ENCODE data around the gene COX15.
"Not testable (repeated sequence)": the region's sequence is repeated elsewhere in the genome, so short reads cannot be mapped to it uniquely, and the experiment has no call there.

COX15 gene

DNA sequence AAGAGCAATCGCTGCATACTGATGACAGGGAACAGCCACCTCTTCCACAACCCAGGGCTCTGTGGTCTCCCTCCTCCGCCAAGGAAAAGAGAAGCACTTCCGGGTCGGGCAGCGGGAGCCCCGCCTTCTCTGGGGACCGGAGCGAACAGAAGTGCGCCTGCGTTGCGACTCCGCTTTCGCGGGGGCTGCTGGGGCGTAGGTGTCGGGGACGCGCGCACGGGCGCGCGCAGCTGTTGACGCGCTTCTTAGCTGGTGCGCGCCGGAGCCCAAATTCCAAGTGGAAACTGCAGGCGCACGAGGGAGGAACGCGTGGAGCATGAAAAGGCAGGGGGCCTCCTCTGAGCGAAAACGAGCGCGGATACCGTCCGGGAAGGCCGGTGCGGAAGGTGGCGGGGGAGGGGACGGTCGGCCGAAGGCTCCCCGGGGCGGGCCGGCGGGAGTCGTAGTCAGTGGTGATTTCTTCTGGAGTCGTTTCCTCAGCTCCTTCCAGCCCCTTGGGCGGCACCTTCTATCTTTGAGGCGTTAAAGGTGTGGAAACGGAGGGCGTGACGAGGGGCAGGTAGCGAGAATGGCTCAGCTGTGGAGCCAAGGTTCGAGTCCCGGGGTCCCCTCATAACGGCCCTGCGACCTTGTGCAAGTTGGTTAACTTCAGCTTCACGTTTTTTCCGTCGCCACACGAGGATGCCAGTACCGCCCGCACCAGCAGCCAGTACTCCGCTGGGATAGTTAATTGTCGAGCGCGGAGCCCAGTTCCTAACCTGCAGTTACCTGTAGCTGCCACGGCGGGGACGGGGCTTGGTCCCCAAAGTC is at the start of gene COX15, which contains the start of gene CUTC:
COX15 (minus strand) TSS at position 95 of the 810 bp plus-strand sequence; CDS start at position 17, 78 bp downstream.
CUTC (plus strand) TSS at position 202 of the 810 bp plus-strand sequence; CDS start at position 317, 115 bp downstream.
- DNase-seq (ENCODE audit: low read depth in 2 of 2), result peak; percentile 88 to 90

DNA sequence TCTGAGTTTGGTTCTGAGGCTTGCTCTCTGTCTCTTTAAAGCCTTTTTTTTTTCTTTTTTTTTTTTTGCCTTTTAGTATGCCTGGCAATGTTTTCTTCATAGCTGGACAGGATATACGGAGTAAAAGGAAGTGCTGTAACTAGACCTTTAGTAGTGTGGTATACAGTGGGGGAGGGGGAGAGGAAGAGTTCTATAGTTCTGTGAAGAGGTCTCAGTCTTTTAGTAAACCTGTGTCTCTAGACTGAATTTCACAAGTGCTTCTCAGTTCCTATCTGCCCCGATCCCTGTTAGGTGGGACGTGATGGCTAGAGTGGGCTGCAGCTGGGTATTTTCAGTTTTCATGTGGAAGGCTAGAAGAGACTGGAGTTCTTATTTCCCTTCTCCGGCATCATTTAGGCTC is 47.4 kb upstream of the COX15 start:
- no peak for DNase-seq (ENCODE audit: low read depth in 2 of 2)

DNA sequence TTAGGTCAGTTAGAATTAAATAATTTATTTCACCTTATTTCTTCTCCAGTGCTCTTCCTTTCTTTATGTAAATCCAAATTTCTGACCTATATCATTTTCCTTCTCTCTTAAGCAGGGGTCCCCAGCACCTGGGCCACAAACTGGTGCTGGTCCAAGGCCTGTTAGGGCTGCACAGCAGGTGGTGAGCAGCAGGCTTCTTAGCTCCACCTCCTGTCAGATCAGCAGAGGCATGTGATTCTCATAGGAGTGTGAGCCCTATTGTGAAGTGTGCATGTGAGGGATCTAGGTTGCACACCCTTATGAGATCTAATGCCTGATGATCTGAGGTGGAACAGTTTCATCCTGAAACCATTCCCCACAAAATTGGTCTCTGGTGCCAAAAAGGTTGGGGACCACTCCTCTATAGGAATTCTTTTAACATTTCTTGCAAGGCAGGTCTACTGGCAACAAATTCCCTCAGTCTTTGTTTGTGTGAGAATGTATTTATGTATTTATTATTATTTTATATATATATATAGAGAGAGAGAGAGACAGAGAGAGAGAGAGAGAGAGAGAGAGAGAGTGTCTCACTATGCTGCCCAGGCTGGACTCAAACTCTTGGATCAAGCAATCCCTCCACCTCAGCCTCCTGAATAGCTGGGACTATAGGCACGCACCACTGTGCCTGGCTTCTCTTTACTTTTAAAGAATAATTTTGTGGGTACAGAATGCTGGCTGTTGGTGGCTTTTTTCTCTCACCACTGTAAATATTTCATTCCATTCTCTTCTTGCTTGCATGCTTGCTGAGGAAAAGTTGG is 46.2 kb upstream of the COX15 start:
- no peak for DNase-seq (ENCODE audit: low read depth in 2 of 2)

DNA sequence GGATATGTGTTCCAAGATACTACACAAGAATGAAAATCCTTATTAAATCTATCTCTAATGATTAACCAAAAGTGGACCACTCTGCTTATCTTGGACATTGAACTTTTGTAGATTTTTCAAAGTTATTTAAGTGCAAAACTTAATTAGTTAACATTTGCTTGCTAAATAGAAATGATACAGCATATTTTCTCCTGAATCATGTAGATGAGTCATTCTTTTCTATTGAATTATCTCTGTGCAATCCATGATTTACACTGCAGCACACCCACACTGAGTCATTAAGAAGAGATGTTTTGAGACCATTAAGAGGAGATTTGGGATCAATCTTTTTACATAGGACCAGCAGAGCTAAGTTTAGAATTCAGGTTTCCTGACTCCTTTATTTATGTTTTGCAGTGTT is 43.9 kb upstream of the COX15 start:
- no peak for DNase-seq (ENCODE audit: low read depth in 2 of 2)

DNA sequence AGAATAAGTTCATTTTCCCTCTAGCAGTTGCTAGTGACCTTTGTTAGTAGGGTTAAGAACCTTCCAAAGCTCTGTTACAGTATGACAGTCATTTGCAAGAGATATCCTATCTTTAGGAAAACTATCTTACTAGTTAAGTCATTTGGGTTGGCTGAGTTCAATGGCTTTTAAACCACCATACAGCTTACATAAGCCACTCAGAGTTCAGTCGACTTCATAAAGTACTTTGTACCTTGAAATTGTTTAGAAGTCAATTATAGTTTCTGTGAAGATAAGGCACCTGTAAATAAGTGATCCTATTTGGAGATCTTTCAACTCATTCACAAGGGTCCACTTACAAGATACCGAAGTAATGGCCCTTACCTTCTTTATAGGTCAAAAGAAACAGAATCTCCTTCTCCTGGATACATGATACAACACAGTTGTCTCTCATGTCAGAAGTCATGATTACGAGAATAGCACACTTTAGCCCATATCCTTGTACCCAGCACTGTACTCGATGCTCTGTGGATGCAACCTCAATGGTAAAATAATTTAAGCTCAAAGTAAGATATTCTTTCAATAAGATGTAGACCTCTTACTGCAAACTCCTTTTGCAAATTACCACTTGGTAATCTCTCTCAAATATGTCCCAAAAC is 38.6 kb upstream of the COX15 start:
- no peak for DNase-seq (ENCODE audit: low read depth in 2 of 2)

DNA sequence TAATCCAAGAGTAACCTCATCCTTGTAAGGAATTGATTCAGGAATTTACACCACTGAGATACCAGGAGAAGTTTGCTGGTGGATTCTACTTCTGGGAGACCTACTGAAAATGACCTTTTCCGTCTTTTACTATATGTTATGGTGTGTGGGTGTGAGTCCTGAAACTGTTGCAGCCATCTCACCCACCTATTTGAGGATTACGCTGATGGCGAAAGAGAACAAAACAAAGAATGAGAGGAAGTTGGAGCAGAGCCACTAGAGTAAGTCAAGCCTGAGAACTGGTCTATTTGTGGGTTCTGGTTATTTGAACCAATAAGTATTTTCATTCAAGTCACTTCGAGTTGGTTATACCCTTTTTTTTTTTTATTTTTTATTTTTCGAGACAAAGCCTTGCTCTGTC is 37.8 kb upstream of the COX15 start:
- no peak for DNase-seq (ENCODE audit: low read depth in 2 of 2)

DNA sequence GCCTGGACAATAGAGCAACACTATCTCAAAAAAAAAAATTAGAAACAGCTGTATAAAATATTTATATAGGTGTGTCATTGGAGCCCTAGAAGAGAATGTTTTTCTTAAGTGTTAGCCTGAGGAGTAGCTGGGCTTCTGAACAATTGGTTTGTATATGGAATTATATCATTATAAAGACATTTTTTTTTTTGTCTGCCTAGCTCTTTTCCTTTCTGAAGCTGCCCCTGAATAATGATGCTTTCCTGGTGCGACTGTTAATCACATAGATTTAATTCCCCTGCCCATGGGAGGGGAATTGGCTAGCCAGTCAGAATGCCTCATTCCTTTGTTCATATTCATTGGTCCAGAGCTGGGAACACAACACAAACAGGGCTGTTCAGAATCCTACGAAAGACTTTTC is 36.6 kb upstream of the COX15 start:
- no peak for DNase-seq (ENCODE audit: low read depth in 2 of 2)

DNA sequence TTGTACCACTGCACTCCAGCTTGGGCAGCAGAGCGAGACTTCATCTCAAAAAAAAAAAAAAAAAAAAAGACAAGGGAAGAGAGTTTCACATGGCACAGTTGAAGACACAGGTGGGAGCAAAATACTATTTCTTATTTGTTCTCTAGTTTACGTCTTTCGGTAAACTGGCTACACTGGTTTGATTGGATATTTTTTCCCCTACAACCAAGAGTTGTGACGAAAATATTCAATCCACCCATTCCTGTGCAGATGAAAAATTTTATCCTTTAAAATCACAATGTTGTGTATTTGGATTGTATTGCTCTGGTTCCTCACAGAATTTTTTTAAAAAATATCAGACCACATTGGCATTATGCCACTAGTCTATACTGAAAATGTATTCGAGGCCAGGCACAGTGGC is 36.0 kb upstream of the COX15 start:
- DNase-seq (ENCODE audit: low read depth in 2 of 2), result no peak

DNA sequence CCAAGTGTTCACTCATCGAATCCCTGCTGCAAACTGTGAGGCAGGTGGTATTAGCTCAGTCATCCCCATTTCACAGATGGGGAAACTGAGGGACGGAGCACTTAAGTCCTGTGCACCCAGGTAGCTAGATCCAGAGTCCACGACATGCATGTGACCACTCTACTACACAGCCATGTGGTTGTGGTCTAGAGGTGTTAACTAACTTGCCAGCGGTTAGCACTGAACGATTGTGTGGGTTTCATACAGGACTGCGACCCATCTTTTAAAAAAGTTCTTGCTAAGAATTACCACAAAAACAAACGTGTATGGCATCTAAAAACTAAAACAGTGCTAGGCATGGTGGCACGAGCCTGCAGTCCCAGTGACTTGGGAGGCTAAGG is 34.4 kb upstream of the COX15 start:
- DNase-seq (ENCODE audit: low read depth in 2 of 2), result no peak

DNA sequence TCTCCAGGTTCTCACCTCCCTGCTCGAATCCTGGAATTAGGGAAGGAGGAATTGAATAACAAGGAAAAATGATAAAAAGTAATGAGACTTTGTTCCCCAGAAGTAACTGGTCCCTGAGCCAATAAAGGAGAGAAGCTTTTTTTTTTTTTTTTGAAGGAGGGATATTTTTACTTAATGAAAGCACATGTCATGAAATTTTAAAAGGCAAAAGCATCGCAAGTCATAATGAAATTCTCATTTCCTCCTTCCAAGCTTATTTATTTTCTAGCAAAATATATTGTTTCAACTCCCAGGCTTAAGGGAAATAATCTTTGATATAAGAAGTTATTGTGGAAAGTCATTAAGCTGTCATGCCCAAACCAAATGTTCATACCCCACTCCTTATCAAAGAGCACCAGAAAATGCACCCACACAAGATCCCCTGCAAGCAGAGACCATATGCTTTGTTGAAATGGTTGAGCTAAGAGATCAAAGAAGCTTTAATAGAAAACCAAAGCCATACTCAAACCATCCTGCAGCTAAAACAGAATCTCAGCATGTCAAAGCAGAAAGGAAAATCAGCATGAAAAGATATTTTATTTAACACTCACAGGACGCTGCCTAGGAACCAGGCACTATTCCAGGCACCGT is 33.9 kb upstream of the COX15 start:
- DNase-seq (ENCODE audit: low read depth in 2 of 2), result no peak

DNA sequence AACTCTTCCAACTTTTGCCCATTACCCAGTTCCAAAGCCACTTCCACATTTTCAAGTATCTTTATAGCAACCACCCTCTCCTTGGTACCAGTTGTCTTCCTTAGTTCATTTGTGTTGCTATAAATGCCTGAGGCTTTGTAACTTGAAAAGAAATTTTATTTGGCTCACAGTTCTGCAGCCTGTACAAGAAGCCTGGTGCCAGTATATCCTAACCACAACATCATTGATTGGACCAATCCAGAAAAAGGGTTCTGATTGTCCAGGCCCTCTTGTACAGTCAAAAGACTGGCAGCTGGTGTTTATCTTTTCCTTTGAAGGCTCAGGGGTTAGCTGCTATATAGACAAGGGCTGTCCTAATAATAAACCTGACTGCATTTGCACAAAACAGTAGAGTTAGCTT is 29.4 kb upstream of the COX15 start:
- no peak for DNase-seq (ENCODE audit: low read depth in 2 of 2)

DNA sequence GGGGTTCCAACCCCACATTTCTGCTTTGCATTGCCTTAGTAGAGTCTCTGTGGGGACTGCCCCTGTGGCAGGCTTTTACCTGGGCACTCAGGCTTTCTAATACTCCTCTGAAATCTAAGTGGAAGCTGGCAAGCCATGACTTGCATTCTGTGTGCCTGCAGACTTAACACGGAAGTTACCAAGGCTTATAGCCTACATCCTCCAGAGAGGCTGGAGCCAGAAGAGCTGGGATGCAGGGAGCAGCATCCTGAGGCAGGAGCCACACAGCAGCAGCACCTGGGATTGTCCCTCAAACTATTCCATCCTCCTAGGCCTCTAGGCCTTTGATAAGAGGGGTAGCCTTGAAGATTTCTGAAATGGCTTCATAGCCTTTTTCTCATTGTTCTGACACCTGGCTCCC is 28.4 kb upstream of the COX15 start:
- DNase-seq (ENCODE audit: low read depth in 2 of 2), result no peak

DNA sequence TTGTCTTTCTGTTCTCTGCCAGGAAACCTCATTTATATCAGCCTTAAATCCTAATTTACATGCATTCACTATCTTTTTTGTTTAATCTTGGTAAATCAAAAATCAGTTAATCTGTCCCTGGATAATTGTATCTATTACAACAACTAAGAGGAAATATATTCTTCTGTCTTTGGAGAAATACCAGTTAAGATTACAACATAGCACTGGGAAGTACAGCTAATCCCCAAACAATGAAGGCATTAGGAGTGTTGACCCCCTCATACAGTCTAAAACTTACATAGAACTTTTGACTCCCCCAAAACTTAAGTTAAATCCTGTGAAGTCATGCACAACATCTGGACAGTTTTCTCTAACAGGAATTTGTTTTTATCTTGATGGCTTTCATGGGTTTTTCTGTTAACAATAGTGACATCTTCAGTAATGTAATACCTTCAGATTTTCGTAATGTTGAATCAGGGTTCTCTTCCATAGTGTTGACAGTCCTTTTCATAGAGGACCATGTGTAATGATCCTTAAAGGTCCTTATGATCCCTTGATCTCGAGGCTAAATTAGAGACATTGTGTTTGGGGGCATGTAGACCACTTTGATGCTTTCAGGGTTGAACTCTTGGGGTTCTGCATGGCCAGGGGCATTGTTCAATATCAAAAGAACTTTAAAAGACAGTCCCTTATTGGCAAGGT is 26.4 kb upstream of the COX15 start:
- no peak for DNase-seq (ENCODE audit: low read depth in 2 of 2)

DNA sequence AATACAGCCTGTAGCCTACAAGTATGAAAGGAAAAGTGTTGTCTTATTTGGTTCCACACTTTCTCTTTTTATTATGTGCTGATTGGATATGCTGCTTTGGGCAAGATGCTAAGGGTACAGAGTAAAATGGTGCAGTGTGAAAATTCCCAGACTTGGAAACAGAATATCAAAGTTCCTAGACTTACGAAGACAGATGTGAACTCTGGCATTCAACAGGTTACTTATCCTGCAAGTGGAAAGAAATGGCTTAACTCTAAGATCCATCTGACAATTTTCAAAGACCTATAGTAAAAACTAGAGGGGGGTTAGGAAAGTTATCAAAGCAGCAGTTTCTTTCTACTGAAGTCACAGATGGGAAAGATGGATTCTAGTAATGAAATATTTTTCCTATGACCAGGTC is 24.2 kb upstream of the COX15 start:
- no peak for DNase-seq (ENCODE audit: low read depth in 2 of 2)

DNA sequence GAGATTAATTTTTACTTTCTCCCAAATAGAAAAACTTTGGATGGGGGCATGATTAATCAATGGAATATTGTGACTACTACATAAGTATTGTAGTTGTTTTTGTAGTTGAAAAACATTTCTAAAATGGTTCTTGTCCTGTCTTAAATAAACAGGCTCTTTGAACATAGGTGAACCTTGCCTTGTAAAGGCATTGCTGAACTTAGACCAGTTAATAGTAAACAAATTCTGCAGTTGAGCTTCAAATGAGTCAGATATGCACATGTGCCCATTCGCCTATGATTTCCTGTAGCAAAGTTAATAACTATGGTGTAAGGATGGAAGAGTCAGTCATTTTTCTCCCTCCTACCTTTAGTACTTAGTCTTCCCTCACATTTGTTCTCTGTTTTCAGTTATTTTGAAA is 22.7 kb upstream of the COX15 start:
- DNase-seq (ENCODE audit: low read depth in 2 of 2), result no peak

DNA sequence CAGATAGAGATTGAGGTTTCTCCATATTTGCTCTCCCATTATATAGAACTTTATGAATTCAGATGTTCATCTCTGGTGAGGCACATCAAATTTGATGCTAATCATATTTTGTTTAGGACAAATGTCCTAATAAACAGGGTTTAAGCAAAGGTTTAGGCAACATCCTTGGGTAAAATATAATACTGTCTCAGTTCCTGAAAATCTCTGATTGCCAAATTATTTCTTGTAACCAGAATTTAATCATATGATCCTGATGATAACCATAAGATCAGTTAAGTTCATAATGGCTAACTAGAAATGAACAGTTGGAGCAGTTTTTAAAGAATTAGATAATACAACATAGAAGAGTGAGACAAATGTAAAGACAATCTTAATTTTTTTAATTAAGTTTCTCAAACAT is 18.7 kb upstream of the COX15 start:
- DNase-seq (ENCODE audit: low read depth in 2 of 2), result no peak

DNA sequence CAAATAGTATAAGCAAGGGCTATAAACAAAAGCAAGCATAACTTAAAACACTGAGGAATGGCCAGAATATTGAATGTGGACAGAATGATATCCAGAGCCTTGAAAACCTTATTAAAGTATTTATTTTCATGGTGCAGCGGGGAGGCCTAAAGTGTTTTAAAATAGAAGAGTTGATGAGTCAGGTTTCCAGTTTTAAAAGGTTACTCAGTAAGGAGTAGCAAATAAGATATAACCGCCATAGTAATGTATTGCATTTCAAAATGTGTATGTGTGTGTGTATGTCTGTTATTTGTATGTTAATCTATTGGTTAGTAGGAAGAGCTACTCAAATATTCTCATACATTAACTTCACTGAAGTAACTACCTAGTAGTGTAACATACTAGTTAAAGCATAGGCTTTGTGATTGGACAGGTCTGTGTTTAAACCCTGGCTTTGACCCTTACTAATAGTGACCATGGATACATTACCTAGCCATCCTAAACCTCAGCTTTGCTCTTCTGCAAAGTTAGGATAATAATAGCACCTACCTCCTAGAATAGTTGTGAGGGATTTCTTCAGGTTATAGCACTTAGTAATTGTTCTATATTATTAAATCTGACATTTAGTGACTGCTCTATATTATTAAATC is 17.0 kb upstream of the COX15 start:
- DNase-seq (ENCODE audit: low read depth in 2 of 2), result no peak

DNA sequence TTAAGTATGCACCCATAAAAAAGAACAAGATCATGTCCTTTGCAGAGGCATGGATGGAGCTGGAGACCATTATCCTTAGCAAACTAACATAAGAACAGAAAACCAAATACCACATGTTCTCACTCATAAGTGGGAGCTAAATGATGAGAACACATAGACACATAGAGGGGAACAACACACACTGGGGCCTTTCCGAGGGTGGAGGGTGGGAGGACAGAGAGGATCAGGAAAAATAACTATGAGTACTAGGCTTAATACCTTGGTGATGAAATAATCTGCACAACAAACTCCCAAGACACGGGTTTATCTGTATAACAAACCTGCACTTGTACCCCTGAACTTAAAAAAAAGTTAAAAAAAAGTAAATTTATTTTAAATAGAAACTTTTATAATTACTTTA is 14.2 kb upstream of the COX15 start:
- DNase-seq (ENCODE audit: low read depth in 2 of 2), result not testable (repeated sequence)

DNA sequence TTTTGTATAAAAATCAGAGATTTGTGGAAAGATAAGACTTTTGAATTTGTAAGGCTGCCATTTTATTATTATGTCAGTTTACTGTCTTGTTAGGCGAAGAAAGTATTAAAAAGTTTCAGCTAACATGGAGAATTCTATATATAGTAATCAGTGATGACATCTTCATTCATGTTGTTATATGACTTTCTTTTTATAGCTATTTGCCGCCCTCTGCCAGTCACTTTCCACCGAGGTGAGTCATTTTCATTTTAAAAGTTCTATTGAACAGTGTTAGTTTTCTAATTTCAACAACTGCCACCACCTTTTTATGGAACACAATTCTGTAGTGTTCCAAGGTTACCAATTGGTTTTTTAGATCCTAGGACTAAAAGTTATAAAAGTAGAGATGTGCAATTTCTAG is 11.9 kb upstream of the COX15 start:
- DNase-seq (ENCODE audit: low read depth in 2 of 2), result no peak

DNA sequence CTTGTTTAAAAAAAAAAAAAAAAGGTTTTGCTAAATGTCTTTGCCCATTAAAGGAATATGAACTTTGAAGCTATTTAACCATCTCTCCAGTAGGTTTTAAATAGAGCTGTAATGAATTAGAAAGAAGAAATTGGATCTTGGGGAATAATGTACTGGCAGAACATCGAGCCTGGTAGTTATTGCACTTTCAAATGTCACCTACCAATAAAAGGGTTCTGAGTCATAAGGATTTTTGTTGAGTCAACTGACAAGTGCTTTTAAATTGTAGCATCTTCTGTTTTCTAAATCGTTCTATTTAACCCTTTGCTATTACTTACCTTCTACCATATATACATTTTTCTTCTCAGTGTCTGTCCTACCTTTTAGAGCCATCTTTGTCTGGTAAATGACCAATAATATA is 10.8 kb upstream of the COX15 start:
- DNase-seq (ENCODE audit: low read depth in 2 of 2), result no peak

DNA sequence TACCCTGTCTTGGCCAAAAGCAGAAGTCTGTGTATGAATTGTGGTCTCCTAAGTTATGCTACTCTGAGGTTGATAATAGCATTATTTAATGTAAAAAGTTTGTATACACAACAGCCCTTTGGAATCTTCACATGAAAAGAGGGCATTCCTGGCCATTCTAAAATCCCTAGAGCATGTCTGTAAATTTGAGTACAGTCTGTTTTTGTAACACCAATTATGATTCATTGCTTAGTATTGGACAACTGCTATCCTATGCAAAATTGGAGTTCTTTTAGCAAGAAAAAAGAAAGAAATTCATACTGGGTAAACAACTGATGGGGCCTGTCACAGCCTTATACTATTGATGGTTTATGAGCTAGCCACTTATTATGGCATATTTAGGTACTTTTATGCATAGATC is 10.3 kb upstream of the COX15 start:
- DNase-seq (ENCODE audit: low read depth in 2 of 2), result no peak

Data from stimulated activated CD8-positive, alpha-beta memory T cell treated with anti-CD3 and anti-CD28 coated beads, Interleukin-2, amount 100 ng/mL, for 1 hour (primary cell).